Activated CD4-positive, alpha-beta T cell treated with anti-CD3 and anti-CD28 coated beads, Interleukin-10, Interleukin-2, amounts not matched to agents 100 ng/mL and 50 ng/mL, durations not matched to agents 16 hours and 8 hours (primary cell): ENCODE measurements around the gene ZNF425.
A peak's percentile ranks its signal among the peaks of the same experiment; 100 is the strongest.
"Not testable (repeated sequence)": the region's sequence is repeated elsewhere in the genome, so short reads cannot be mapped to it uniquely, and the experiment has no call there.

Experiments
- DNase-seq: peaks from one replicate; pipeline ENCODE4 v3.0.0-alpha.2; 2020

The ZNF425 gene, protein sequence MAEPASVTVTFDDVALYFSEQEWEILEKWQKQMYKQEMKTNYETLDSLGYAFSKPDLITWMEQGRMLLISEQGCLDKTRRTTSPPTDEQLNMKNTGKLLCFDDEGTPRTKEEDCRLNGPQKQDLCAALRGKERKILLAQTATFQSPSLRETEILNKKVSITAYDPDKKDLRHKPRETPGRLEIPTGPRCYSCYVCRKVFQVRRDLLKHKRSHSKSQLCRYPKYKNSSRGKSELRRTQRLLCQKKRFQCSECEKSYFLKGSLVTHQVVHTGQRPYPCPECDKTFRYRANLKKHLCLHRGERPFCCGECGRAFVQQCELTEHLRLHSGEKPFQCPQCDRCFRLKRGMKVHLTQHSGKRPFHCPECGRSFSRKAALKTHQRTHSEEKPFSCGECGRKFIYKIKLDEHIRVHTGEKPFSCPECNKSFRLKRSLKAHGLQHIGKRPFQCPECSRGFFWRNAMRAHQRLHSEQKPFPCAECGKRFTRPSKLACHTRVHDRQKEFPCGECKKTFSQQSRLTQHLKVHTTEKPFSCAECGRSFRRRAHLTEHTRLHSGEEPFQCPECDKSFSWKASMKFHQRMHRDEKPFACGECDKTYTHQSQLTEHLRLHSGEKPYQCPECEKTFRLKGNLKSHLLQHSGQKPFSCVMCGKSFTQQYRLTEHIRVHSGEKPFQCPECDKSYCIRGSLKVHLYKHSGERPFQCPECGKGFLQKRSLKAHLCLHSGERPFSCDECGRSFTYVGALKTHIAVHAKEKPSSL

DNA sequence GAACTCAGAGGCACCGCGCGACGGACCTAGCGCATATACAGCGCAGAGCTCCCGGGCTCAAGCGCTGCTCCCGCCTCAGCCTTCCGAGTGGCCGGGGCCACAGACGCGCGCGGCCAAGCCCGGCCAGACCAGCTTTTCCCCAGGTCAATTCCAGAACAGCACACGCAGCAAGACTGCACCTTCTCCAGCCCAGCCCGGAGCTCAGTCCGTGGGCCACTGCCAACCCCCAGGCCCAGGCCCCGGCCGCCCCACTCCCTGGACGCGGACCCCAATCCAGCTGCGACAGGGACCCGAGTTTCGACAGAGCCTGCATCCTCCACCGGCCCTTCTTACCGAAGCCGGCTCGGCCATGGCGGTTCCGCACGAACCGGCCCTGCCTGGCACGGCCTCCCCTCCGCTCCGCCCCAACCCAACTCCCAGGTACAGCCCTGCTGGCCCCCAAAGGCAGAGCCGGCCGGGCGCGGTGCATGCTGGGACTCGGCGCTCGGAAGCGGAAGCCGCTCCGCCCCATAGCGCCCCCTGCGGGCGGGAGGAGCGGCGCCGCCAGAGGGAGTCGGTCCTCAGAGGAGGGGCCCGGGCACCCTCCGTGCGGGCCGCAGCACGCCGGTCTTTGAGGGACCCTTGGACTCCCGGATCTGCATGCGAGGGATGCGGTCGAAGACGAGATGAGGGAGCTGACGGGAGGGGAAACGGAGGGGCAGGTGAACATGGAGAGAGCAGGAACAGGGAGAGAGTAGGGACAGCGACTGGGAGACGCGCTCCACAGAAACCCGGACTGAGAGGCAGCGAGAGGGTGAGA lies at the start of gene ZNF425:
Gene ZNF425 (minus strand): TSS at position 462 of the 799 bp plus-strand sequence. CDS start 111 bp downstream, at position 351.
- peak; percentile 97 for DNase-seq

DNA sequence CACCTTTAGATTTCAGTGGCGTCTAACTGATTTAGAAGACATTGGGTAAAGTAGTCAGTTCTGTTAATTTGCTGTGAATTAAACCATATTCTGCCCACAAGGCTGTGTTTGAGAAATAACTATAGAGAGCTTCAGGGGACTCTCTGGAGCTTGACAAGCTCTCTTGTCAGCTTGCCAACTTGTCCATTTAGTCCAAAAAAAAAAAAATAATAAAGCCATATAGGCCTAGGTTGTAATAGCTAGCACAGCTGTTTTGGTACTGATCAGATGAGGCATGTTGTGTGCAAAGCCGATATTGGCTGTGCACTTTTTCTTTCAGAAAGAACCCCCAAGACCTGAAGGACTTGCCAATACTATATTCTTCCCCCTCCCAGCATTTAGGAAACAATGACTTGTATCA lies 49.0 kb upstream of the ZNF425 start:
- no peak for DNase-seq

DNA sequence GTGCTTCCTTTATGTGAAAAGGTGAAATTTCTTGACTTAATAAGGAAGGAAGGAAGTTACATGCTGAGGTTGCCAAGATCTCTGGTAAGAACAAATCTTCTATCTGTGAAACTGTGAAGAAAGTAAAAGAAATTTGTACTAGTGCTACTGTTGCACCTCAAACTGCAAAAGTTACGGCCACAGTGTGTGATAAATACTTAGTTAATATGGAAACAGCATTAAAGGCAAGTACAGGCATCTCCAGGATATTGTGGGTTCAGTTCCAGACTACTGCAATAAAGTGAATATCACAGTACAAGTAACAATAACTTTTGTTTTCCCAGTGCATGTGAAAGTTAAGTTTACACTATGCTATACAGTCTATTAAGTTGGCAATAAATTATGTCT lies 46.4 kb upstream of the ZNF425 start:
- DNase-seq: no peak

DNA sequence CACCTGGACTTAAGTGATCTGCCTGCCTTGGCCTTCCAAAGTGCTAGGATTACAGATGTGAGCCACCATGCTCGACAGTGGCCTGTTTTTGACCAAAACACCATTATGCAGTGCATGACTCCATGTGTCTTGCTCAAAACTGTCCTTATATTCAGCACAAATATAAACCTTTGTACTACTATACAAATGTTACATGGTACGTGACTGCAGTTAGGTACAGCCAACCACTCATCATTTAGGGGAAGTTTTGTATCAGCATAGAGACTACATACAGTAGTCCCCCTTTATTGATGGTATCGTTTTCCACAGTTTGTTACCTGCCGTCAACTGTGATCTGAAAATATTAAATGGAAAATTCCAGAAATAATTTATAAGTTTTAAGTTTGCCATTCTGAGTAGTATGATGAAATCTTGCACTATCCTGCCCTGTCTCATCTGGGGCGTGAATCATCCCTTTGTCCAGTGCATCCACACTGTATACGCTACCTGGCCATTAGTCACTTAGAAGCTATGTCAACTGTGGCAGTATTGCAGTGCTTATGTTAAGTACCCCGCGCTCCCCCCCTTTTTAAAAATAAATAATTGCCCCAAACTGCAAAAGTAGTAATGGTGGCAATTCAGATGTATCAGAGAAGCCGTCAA lies 45.9 kb upstream of the ZNF425 start:
- DNase-seq: no peak

DNA sequence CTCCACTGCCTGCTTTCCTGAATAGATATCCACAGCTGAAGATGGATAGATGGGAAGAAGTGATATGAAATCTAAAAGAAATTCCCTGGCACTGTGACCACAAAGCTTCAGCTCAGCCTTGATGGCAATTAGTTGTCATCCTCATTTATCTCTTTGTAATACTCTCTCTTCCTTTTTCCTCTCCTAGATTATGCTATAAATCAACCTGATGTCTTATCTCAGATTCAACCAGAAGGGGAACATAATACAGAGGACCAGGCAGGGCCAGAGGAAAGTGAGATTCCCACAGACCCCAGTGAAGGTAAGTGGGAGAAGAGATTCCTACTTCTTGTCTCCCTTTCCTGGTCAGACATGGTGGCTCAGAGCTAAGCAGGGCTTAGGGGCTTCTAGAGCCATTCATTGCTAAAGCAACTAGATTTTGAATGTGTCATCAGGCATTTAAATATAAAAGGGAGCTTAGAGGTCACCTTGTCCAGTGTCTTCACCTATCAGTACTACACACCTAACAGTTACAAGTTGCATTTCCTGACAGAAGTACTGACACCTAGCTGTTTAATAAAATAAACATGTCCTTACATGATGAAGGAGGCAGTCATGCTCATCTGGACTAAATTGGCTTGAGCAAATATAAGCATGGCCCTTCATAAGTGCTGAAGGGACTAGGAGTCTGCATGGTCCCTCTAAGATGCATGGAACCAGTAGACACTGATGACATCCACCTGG lies 40.7 kb upstream of the ZNF425 start:
- DNase-seq: no peak

DNA sequence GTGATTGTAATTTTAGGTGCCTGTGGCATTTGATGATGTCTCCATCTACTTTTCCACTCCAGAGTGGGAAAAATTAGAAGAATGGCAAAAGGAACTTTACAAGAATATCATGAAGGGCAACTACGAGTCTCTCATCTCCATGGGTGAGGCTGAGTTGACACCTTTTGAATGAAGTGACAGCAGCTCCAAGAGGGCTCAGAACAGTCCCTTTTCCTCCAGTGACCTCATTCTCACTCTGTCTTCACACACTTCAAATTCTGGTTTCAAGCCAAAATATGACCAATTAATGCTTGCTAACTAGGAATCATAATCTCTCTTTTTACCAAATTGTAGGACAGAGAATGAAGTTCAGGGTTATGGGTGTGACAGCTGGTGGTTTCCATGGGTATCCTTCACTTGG lies 40.0 kb upstream of the ZNF425 start:
- DNase-seq: no peak

DNA sequence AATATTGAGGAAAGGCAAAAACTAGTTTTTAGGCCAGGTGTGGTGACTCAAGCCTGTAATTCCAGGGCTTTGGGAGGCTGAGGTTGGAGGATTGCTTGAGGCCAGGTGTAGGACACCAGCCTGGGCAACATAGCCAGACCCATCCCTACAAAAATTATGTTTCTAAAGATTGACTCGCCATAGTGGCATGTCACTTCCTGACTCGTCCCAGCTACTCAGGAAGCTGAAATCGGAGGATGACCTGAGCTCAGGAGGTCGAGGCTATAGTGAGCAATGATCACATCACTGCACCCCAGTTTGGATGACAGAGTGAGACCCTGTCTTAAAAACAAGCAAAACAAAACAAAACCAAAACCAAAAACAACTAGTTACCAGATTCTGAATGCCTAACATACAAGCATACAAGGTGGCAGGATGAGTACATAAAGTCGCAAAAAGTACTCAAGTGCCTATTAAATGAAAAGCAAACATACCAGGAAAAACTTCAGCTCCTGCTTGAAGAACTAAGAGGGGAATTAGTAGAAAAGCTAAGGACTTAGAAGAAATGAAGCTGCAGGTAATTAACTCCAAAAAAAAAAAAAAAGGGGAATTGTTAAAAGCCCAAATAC lies 35.2 kb upstream of the ZNF425 start:
- peak; percentile 16 for DNase-seq

DNA sequence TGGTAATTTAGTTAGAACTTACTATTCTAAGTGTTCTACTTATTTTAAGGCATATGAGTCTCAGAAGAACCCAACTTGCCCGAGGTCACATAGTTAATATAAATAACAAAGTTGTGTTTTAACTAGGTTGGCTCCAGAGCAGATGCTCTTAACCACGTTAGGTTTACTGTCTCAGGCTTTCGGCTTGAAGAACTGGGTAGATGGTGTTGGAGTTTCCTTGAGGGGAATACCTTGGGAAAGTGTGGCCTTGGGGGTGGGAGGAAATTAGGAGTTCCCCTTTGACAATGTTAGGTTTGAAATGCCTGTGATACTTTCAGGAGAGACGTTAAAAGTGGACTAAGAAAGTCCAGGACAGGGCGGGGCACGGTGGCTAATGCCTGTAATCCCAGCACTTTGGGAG lies 30.8 kb upstream of the ZNF425 start:
- DNase-seq: no peak

DNA sequence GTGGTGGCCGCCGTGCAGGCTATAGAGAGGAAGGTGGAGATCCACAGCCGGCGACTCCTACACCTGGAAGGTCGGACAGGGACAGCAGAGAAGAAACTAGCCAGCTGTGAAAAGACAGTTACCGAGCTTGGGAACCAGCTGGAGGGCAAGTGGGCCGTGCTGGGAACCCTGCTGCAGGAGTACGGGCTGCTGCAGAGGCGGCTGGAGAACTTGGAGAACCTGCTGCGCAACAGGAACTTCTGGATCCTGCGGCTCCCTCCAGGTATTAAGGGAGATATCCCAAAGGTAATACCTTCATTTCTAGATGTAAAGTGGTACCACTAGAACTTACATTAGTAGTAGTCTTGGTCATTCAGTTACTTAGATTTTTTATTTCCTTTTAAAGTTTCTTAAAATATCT lies 27.9 kb upstream of the ZNF425 start:
- no peak for DNase-seq

DNA sequence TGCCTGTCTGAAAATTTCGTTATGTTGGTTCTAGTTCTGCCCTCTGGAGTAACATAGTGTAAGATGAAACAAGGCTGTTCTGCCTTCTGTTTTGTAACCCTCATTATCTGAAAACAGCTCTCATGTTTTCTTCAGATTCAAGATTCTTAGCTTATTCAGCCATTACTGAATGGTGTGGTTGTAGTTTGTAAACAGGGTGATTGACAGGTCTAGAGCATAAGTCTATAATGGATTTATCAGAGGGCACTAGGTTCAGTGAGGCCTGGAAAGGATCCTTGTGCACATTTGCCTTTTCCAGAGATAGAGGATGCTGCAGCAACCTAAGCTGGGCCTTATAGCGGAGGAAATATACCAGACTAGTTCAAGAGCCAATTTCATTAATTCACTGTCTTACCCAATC lies 27.2 kb upstream of the ZNF425 start:
- no peak for DNase-seq

DNA sequence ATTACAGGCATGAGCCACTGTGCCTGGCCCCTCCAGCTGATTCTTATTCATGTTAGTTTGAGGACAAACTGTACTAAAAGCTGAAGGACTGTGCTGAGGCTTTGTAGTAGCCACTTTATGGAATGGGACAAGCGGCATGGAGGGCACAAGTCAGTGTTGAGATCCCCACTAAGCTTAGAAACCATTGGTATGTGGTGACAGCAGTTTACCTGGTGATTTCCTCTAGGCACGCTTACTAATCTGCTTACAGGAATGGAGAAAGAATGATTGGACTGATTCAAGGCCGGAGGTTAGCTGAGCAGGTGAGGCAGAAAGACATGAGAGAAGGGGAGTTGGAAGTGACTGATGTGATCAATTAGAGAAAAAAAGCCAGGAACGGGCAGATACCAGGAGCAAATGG lies 24.9 kb upstream of the ZNF425 start:
- DNase-seq: no peak

DNA sequence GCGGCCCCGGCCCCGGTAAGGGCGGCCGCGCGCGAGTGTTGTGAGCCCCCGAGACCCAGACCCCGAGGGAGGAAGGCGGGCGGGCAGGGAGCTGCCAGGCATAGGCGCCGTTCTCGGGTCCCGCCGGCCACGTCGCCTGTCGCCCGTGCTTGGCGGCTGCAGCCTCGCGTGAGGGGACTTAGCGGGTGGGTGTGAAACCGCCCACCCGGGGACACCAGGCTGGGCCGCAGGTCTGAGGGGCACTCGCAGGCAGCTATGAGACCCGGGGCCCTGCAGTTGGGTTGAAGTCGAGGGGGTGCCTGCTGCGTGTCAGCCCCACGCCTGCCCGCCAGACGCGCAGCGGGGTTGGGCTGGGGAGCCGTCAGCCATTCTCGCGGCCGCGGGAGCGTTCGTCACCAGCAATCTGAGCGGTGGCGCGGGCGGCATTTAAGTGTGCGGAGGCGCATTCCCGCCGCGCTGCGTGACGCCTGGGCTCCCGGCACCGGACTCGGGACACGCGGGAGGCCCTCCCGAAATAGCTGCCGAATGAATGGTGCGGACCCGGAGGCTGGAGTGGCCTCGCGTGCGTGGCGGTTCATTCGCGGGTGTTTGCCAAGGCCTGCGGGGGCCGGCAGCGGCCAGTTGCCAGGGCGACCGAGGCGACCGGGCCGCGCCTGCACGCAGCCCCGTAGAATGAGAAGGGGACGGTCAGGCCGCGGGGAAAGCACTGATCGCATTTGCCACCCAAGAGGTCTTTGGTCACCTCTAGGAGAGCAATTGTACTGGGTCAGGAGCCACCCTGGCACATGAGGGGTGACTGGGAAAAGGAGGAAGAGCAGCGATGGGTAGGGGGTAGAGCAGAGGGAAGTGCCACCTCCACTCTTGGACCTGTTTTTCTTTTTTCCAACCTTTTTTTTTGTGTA lies 21.9 kb upstream of the ZNF425 start:
- DNase-seq: peak; percentile 52

DNA sequence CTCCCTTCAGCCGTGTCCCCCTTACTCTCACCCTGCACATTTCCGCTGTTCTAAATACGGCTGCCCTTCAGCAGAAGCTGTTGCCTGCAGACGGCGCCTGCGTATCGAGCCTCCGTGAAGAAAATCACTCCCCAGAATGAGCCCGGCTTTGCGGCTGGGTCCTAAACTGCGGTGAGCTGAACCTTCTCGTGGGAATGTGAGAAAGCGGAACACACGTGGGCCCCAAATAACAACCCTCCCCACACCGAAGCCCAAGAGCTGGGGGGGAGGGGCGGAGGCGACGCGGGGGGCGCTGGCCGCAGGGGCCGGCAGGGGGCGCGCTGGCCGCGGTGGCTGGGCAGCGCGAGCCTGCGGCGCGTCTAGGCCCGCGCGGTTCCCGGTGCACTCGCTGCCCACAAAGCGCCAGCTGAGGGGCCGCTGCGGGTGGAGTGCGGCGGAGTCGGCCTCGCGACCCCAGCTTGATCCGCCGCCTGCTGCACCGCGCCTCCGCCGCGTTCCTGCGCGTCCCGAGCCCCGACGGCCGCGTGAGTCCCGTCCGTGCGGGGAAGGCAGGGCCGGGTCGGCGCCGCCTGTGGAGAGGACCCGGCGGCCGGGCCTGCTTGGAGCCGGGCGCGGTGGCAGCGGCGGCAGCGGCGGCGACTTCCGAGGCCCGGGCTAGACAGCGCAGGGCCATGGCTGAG lies 21.1 kb upstream of the ZNF425 start, which contains the start of gene ZNF398:
Gene ZNF398 (plus strand): TSS at position 382 of the 680 bp plus-strand sequence. CDS start 290 bp downstream, at position 672.
- peak; percentile 84 for DNase-seq

DNA sequence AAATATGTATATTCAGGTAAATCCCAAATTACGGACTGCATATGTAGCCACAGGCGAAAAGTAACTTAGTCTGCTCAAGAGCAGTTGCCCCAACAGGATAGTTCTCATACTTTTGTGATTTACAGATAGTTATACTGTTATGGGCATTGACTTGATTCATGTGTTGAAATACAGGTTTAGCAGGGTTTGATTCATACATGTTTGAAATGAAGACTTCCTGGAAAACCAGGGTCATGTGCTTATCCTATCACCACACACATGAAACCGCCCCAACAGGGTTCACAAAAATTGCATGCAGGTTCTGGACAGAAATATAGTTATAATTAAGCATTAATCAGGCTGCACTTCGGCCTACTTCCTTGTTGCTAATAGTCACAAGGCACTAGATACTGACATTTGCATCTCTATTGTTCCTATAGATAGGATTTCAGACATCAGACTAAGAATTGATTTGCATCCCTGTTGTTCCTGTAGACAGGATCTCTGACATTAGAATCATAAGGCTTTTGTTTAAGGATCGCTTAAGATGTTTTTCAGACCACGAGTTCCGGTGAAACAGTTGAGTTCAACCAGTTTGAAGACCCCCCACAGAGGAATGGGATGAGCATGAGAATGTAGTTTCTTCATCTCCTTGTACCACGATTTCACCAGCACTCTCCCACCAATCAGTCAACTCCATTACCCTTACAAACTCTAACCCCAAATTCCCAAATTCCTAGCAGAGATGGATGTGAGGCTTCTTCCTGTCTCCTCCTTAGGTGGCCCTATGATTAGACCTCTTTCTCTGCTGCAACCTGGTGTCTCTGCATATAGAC lies 19.1 kb upstream of the ZNF425 start:
- peak; percentile 20 for DNase-seq

DNA sequence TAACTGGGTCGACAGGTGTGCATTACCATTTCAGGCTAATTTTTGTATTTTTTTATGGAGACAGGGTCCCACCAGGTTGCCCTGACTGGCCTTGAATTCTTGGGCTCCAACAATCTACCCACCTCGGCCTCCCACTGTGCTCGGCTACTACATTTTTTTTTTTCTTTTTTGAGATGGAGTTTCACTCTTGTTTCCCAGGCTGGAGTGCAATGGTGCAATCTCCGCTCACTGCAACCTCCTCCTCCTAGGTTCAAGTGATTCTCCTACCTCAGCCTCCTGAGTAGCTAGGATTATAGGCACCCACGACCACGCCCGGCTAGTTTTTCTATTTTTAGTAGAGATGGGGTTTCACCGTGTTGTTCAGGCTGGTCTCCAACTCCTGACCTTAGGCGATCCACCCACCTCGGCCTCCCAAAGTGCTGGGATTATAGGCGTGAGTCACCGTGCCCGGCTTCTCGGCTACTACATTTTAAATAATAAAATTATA lies 18.4 kb upstream of the ZNF425 start:
- not testable (repeated sequence) for DNase-seq

DNA sequence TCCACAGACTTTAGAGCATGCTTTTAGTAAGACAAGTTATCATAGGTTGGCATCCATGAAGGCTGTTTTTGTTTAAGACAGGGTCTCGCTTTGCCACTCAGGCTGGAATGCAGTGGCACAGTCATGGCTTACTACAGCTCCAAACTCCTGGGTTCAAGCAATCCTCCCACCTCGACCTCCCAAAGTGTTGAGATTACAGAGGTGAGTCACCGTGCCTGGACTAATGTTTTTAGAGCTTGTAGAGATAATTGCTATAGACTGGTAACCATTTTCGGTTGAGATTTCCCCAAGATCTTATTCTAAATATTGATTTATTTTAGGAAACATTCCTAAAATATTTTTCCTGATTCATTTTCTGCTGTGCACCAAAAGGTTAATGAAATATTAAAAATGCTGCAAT lies 15.8 kb upstream of the ZNF425 start:
- DNase-seq: no peak

DNA sequence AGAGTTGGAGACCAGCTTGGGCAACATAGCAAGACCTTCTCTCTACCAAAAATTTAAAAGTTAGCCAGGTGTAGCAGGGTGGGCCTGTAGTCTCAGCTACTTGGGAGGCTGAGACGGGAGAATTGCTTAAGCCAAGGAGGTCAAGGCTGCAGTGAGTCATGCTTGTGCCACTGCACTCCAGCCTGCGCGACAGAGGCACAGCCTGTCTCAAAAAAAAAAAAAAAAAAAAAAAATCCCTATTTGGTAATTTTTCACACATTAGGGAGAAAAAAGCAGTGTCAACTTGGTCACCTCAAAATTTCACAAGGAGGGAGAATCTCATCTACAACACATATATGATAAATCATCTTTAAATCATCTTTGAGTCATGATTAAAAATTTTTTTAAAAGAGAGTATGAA lies 14.7 kb upstream of the ZNF425 start:
- DNase-seq: no peak

DNA sequence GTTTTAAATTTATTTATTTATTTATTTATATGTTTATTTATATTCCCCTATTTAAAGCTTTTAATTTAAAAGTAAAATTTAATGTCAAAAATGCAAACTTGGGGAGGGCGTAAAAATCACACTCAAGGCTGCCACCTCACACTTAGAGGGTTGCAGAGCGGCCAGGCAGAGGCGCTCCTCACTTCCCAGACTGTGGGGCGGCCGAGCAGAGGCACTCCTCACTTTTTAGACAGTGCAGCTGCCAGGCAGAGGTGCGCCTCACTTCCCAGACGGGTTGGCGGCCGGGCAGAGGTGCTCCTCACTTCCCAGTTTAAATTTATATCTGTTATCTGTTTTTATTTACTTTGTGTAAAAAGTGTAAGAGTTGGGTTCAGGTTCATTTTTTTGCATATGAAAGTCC lies 10.0 kb upstream of the ZNF425 start:
- no peak for DNase-seq
